ENCODE results near the gene TSSK3.
"Not testable (repeated sequence)": the region's sequence is repeated elsewhere in the genome, so short reads cannot be mapped to it uniquely, and the experiment has no call there.

The TSSK3 gene

GRCh38 chr1:32365445-32365844 is 3.1 kb downstream of the TSSK3 start:
- no peak for DNase-seq

GRCh38 chr1:32367912-32368635 is 5.7 kb downstream of the TSSK3 start:
- DNase-seq = no peak

GRCh38 chr1:32372149-32372756 is 9.9 kb downstream of the TSSK3 start:
- peak; percentile 68 for DNase-seq

GRCh38 chr1:32373996-32374592 is 11.8 kb downstream of the TSSK3 start:
- no peak for DNase-seq

GRCh38 chr1:32376199-32376598 is 13.9 kb downstream of the TSSK3 start:
- no peak for DNase-seq

GRCh38 chr1:32377541-32378220 is 15.3 kb downstream of the TSSK3 start:
- DNase-seq = no peak

GRCh38 chr1:32380057-32380456 is 17.7 kb downstream of the TSSK3 start:
- no peak for DNase-seq

GRCh38 chr1:32386676-32387392 is 24.5 kb downstream of the TSSK3 start:
- no peak for DNase-seq

- DNase-seq = no peak
Observed at GRCh38 chr1:32388641-32389040, 26.3 kb downstream of the TSSK3 start.

- no peak for DNase-seq
Observed at GRCh38 chr1:32390904-32391870, 28.8 kb downstream of the TSSK3 start.

GRCh38 chr1:32392325-32392724 is 30.0 kb downstream of the TSSK3 start:
- DNase-seq = no peak

GRCh38 chr1:32393136-32393535 is 30.8 kb downstream of the TSSK3 start:
- DNase-seq = peak; percentile 14

- peak; percentile 47 for DNase-seq
Observed at GRCh38 chr1:32393832-32394140, 31.4 kb downstream of the TSSK3 start.

- peak; percentile 99 for DNase-seq
Observed at GRCh38 chr1:32394141-32394889, 32.0 kb downstream of the TSSK3 start, which contains the start of gene BSDC1. BSDC1 (minus strand) TSS chr1:32394441; CDS start chr1:32394414, 27 bp downstream.

GRCh38 chr1:32394890-32395432 is 32.6 kb downstream of the TSSK3 start:
- no peak for DNase-seq

GRCh38 chr1:32396524-32396923 is 34.2 kb downstream of the TSSK3 start:
- DNase-seq = not testable (repeated sequence)

GRCh38 chr1:32398401-32398800 is 36.1 kb downstream of the TSSK3 start:
- DNase-seq = no peak

GRCh38 chr1:32399843-32400242 is 37.5 kb downstream of the TSSK3 start:
- no peak for DNase-seq

GRCh38 chr1:32400876-32401631 is 38.7 kb downstream of the TSSK3 start:
- peak; percentile 62 for DNase-seq

GRCh38 chr1:32404946-32405345 is 42.6 kb downstream of the TSSK3 start:
- DNase-seq = no peak

Data from activated CD4-positive, alpha-beta T cell treated with anti-CD3 and anti-CD28 coated beads, Interleukin-2, Interleukin-6, amounts not matched to agents 100 ng/mL and 50 ng/mL, durations not matched to agents 16 hours and 8 hours (primary cell).